K562 (cell line): ENCODE data around the gene CREB3L2. TPM values are rescaled to one million over a fixed set of nuclear protein-coding genes. Genes with fewer than 3 reads are reported as not detected.

Experiments used
- ARID1B ChIP-seq: fragments of 450-650 bp; IDR thresholded peaks from 2 replicates; pipeline ENCODE4 v1.6.1; 2016; ENCODE audit warnings: antibody characterized with exemption, mild to moderate bottlenecking, inconsistent platforms
- ARNT ChIP-seq, 2 experiments: fragments of 450-650 bp; IDR thresholded peaks; 2 replicates each; pipeline ENCODE4 v1.6.1; 2016; ENCODE audit warnings: mild to moderate bottlenecking in 1 of 2
- ATF1 ChIP-seq, 2 experiments: fragments of 450-650 bp in 1 of 2; IDR thresholded peaks; 2 replicates each; pipeline ENCODE4 v1.6.1; 2016; ENCODE audit warnings: missing compliant biosample characterization in 1 of 2, missing genetic modification characterization in 1 of 2
- C11orf30 ChIP-seq: fragments of 450-650 bp; IDR thresholded peaks from 2 replicates; pipeline ENCODE4 v1.6.1; 2016; ENCODE audit warnings: low read depth, mild to moderate bottlenecking
- CBX2 ChIP-seq: fragments of 200-600 bp; sonication (generic); IDR thresholded peaks from one replicate; pipeline ENCODE4 v1.6.1; 2012; ENCODE audit warnings: mild to moderate bottlenecking, low read length, inconsistent platforms; ENCODE audit not compliant: insufficient read depth, poor library complexity, severe bottlenecking
- CBX3 ChIP-seq, 2 experiments: IDR thresholded peaks; 1 replicate in 1 of 2; 2 replicates in 1 of 2; pipeline ENCODE4 v1.6.1; 2012; ENCODE audit warnings: inconsistent platforms in 2 of 2, low read length in 2 of 2, borderline replicate concordance in 1 of 2, control low read depth in 1 of 2
- EHMT2 ChIP-seq: fragments of 450-650 bp; IDR thresholded peaks from 2 replicates; pipeline ENCODE4 v1.6.1; 2018; ENCODE audit warnings: antibody characterized with exemption
- EP300 ChIP-seq: IDR thresholded peaks from 2 replicates; pipeline ENCODE4 v1.6.1; 2012; ENCODE audit warnings: low read length, improper control_type of control experiment
- ETV5 ChIP-seq: sonication (generic); formaldehyde crosslinking; IDR thresholded peaks from 2 replicates; pipeline ENCODE4 v1.4.0; 2020; ENCODE audit warnings: low read depth, mild to moderate bottlenecking, missing genetic modification reagents
- FUS ChIP-seq: fragments of 200-400 bp; formaldehyde crosslinking; optimal IDR thresholded peaks from 2 replicates; pipeline ENCODE3; 2017; ENCODE audit warnings: low read depth, low read length
- HDAC1 ChIP-seq, 2 experiments: fragments of 450-650 bp; IDR thresholded peaks; 2 replicates each; pipeline ENCODE4 v1.6.1; 2016 to 2017; ENCODE audit warnings: inconsistent platforms in 1 of 2, mild to moderate bottlenecking in 1 of 2, moderate library complexity in 1 of 2
- HDAC2 ChIP-seq: fragments of 450-650 bp; IDR thresholded peaks from 2 replicates; pipeline ENCODE4 v1.6.1; 2016; ENCODE audit warnings: mild to moderate bottlenecking
- JUN ChIP-seq, 2 experiments: sonication (generic) in 1 of 2; formaldehyde crosslinking in 1 of 2; IDR thresholded peaks; 2 replicates each; pipeline versions ENCODE4 v1.6.1 to v1.8.0; 2012 to 2022; ENCODE audit warnings: borderline replicate concordance in 2 of 2, mild to moderate bottlenecking in 2 of 2, improper control_type of control experiment in 1 of 2, low read depth in 1 of 2, low read length in 1 of 2, missing genetic modification reagents in 1 of 2
- KAT8 ChIP-seq: fragments of 450-650 bp; IDR thresholded peaks from 2 replicates; pipeline ENCODE4 v1.6.1; 2016; ENCODE audit warnings: low read depth, mild to moderate bottlenecking
- KDM2B ChIP-seq: fragments of 250-450 bp; sonication (Bioruptor Pico); IDR thresholded peaks from 2 replicates; pipeline ENCODE4 v1.8.0; 2021; ENCODE audit warnings: mild to moderate bottlenecking, moderate library complexity
- MTA3 ChIP-seq: fragments of 450-650 bp; formaldehyde crosslinking; IDR thresholded peaks from 2 replicates; pipeline ENCODE4 v1.6.1; 2017; ENCODE audit warnings: mild to moderate bottlenecking, borderline replicate concordance
- SMARCE1 ChIP-seq: fragments of 450-650 bp; IDR thresholded peaks from 2 replicates; pipeline ENCODE4 v1.7.1; 2016; ENCODE audit warnings: mild to moderate bottlenecking
- SOX6 ChIP-seq: fragments of 450-650 bp; IDR thresholded peaks from 2 replicates; pipeline ENCODE4 v1.6.1; 2014; ENCODE audit warnings: mild to moderate bottlenecking
- XRCC5 ChIP-seq: fragments of 200-400 bp; formaldehyde crosslinking; IDR thresholded peaks from 2 replicates; pipeline ENCODE4 v1.6.1; 2017; ENCODE audit warnings: low read depth, mild to moderate bottlenecking, low read length
- ZNF696 ChIP-seq: fragments of 250-450 bp; sonication (Bioruptor Pico); conservative IDR thresholded peaks from 2 replicates; pipeline ENCODE4 v1.4.0; 2020; ENCODE audit warnings: mild to moderate bottlenecking, moderate library complexity
- ZNF76 ChIP-seq: fragments of 250-450 bp; sonication (Bioruptor Pico); IDR thresholded peaks from 2 replicates; pipeline ENCODE4 v1.4.0; 2020; ENCODE audit warnings: mild to moderate bottlenecking, moderate library complexity, borderline replicate concordance
- polyA plus RNA-seq, 8 experiments: library from polyadenylated mRNA; depleted of rRNA in 4 of 8; stranded (reverse) in 5 of 8; unstranded in 3 of 8; fragments of >200 nt; fragmentation: Nextera tagmentation in 2 of 8; fragmentation: Illumina TruSeq in 1 of 8; extraction: Ambion mirVana in 2 of 8; extraction: Trizol in 1 of 8; gene quantifications; 2 replicates each; pipeline versions ENCODE4 v1.2.1 to v1.2.3, GENCODE V29; 2011 to 2014; ENCODE audit warnings: inconsistent platforms in 1 of 8, missing spikeins in 1 of 8
- total RNA-seq, 7 experiments: library from RNA; depleted of rRNA in 6 of 7; stranded (reverse); fragments of >200 nt in 6 of 7; fragmentation: Illumina TruSeq in 2 of 7; extraction: Trizol in 2 of 7; gene quantifications; 2 replicates each; pipeline versions ENCODE4 v1.2.1 to v1.2.3, GENCODE V29; 2011 to 2021; ENCODE audit warnings: low replicate concordance in 1 of 7
- TF ChIP-seq, protein P1 (sequence below): fragments of 250-450 bp; sonication (Bioruptor Pico); IDR thresholded peaks from 2 replicates; pipeline ENCODE4 v1.8.0; 2022; ENCODE audit warnings: inconsistent platforms, mild to moderate bottlenecking, moderate library complexity, borderline replicate concordance
- TF ChIP-seq, protein P2 (sequence below): sonication (generic); formaldehyde crosslinking; IDR thresholded peaks from 2 replicates; pipeline ENCODE4 v1.8.0; 2022; ENCODE audit warnings: mild to moderate bottlenecking, low read depth, missing genetic modification reagents
- TF ChIP-seq, protein P3 (sequence below), 2 experiments: IDR thresholded peaks; 2 replicates each; pipeline ENCODE4 v1.6.1; 2012; ENCODE audit warnings: improper control_type of control experiment in 2 of 2, low read depth in 2 of 2, low read length in 2 of 2, borderline replicate concordance in 1 of 2

CREB3L2 gene
- total and polyA plus RNA-seq, 9 of the 15 experiments (the other 6 are each of a cell fraction or from before 2014, with no cell fraction given) = 7.1 to 45.6 (median 15.8) TPM

GRCh38 chr7:137882261-137882668 lies 119.6 kb downstream of the CREB3L2 start (continued):
- TF ChIP-seq CBX3 (IDR thresholded peaks at IDR 0.05; ENCODE audit: borderline replicate concordance in 1 of 2, low read length in 2 of 2) (peak in 1 of 2 experiments; percentile 95; a peak in 1 of 3 replicates), ARNT (IDR thresholded peaks at IDR 0.05) (0 out of 4 replicates have a peak, but pooled peaks of 1 of the 2 experiments have one; percentile 41), MTA3 (0 out of 2 replicates have a peak, but pooled peaks have one; percentile 66), C11orf30 (peak; percentile 86), ARID1B (peak; percentile 85), KAT8 (no peak), SMARCE1 (peak; percentile 82), ZNF76 (no peak), JUN (IDR thresholded peaks at IDR 0.05; ENCODE audit: borderline replicate concordance, low read depth, low read length) (peak; percentile 97), JUN (CRISPR knock-in tag; IDR thresholded peaks at IDR 0.05; ENCODE audit: borderline replicate concordance) (no peak), HDAC2 (peak; percentile 38; the same call in 1 of the 2 replicates), SOX6 (peak; percentile 71; the same call in 1 of the 2 replicates), ATF1 (CRISPR knock-in tag; IDR thresholded peaks at IDR 0.05) (no peak), ATF1 (tag; IDR thresholded peaks at IDR 0.05) (no peak), EP300 (peak; percentile 72; the same call in 1 of the 2 replicates), ETV5 (CRISPR knock-in tag) (peak; percentile 97), CBX2 (no peak), KDM2B (CRISPR knock-in tag) (no peak), ZNF696 (CRISPR knock-in tag) (no peak), FUS (no peak), XRCC5 (0 out of 2 replicates have a peak, but pooled peaks have one; percentile 17), EHMT2 (peak; percentile 41; the same call in 1 of the 2 replicates), HDAC1 (IDR thresholded peaks at IDR 0.05) (peak in 1 of 2 experiments; percentile 67; a peak in 1 of 4 replicates)
- TF ChIP-seq, protein P1, sequence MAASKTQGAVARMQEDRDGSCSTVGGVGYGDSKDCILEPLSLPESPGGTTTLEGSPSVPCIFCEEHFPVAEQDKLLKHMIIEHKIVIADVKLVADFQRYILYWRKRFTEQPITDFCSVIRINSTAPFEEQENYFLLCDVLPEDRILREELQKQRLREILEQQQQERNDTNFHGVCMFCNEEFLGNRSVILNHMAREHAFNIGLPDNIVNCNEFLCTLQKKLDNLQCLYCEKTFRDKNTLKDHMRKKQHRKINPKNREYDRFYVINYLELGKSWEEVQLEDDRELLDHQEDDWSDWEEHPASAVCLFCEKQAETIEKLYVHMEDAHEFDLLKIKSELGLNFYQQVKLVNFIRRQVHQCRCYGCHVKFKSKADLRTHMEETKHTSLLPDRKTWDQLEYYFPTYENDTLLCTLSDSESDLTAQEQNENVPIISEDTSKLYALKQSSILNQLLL (CRISPR knock-in tag) = no peak
- TF ChIP-seq, protein P2, sequence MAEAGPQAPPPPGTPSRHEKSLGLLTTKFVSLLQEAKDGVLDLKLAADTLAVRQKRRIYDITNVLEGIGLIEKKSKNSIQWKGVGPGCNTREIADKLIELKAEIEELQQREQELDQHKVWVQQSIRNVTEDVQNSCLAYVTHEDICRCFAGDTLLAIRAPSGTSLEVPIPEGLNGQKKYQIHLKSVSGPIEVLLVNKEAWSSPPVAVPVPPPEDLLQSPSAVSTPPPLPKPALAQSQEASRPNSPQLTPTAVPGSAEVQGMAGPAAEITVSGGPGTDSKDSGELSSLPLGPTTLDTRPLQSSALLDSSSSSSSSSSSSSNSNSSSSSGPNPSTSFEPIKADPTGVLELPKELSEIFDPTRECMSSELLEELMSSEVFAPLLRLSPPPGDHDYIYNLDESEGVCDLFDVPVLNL (CRISPR knock-in tag) = no peak
- TF ChIP-seq, protein P3, sequence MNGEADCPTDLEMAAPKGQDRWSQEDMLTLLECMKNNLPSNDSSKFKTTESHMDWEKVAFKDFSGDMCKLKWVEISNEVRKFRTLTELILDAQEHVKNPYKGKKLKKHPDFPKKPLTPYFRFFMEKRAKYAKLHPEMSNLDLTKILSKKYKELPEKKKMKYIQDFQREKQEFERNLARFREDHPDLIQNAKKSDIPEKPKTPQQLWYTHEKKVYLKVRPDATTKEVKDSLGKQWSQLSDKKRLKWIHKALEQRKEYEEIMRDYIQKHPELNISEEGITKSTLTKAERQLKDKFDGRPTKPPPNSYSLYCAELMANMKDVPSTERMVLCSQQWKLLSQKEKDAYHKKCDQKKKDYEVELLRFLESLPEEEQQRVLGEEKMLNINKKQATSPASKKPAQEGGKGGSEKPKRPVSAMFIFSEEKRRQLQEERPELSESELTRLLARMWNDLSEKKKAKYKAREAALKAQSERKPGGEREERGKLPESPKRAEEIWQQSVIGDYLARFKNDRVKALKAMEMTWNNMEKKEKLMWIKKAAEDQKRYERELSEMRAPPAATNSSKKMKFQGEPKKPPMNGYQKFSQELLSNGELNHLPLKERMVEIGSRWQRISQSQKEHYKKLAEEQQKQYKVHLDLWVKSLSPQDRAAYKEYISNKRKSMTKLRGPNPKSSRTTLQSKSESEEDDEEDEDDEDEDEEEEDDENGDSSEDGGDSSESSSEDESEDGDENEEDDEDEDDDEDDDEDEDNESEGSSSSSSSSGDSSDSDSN (IDR thresholded peaks at IDR 0.05; ENCODE audit: borderline replicate concordance in 1 of 2, low read depth in 2 of 2, low read length in 2 of 2) = peak; percentile 86 to 96; a peak in 3 of 4 replicates
